Astrocyte (in vitro differentiated cells and primary cell): ENCODE measurements around the gene SFMBT2. TPM values are rescaled to one million over a fixed set of nuclear protein-coding genes. Genes with fewer than 3 reads are reported as not detected.
"Not testable (repeated sequence)": the region's sequence is repeated elsewhere in the genome, so short reads cannot be mapped to it uniquely, and the experiment has no call there.

ENCODE experiments used
- DNase-seq: peaks from one replicate; pipeline ENCODE4 v3.0.0-alpha.2; 2010; ENCODE audit warnings: low read depth
- FAIRE-seq: peaks from 2 replicates; lab custom pipeline; 2011; peaks lifted over from hg19 to GRCh38; lab: Jason Lieb, UNC
- H2AFZ ChIP-seq: 2 replicates; pipeline ENCODE4 v1.6.0; 2012; ENCODE audit warnings: low read depth, low read length, inconsistent platforms
- H3K27ac ChIP-seq: 2 replicates; pipeline ENCODE4 v1.5.1; 2011; ENCODE audit warnings: low read depth, low read length, inconsistent platforms
- H3K27me3 ChIP-seq: 2 replicates; pipeline ENCODE4 v1.6.0; 2011; ENCODE audit warnings: low read length, inconsistent platforms; ENCODE audit not compliant: insufficient read depth
- H3K36me3 ChIP-seq: 2 replicates; pipeline ENCODE4 v1.5.1; 2011; ENCODE audit warnings: low read length, inconsistent platforms; ENCODE audit not compliant: insufficient read depth
- H3K4me1 ChIP-seq: 2 replicates; pipeline ENCODE4 v1.5.1; 2011; ENCODE audit warnings: low read length, inconsistent platforms; ENCODE audit not compliant: insufficient read depth
- H3K4me2 ChIP-seq: 2 replicates; pipeline ENCODE4 v1.6.0; 2012; ENCODE audit warnings: low read length, inconsistent platforms
- H3K4me3 ChIP-seq: 2 replicates; pipeline ENCODE4 v1.5.1; 2011; ENCODE audit warnings: low read depth, mild to moderate bottlenecking, low read length, inconsistent platforms; ENCODE audit not compliant: insufficient read depth
- H3K79me2 ChIP-seq: 2 replicates; pipeline ENCODE4 v1.6.0; 2012; ENCODE audit warnings: mild to moderate bottlenecking, low read length, inconsistent platforms; ENCODE audit not compliant: insufficient read depth
- H3K9ac ChIP-seq: 2 replicates; pipeline ENCODE4 v1.6.0; 2012; ENCODE audit warnings: mild to moderate bottlenecking, low read length, inconsistent platforms
- H3K9me3 ChIP-seq: 2 replicates; pipeline ENCODE4 v1.5.1; 2012; ENCODE audit warnings: low read depth, mild to moderate bottlenecking, low read length, inconsistent platforms; ENCODE audit not compliant: insufficient read depth
- H4K20me1 ChIP-seq: 2 replicates; pipeline ENCODE4 v1.6.0; 2012; ENCODE audit warnings: low read length, inconsistent platforms; ENCODE audit not compliant: insufficient read depth
- H3K27ac Mint-ChIP-seq: one replicate; pipeline ENCODE4 v1.8.0; 2021; ENCODE audit warnings: mild to moderate bottlenecking, mixed read lengths; ENCODE audit not compliant: unreplicated experiment
- H3K27me3 Mint-ChIP-seq: one replicate; pipeline ENCODE4 v1.8.0; 2021; ENCODE audit warnings: low read depth, mixed read lengths; ENCODE audit not compliant: unreplicated experiment
- H3K36me3 Mint-ChIP-seq: one replicate; pipeline ENCODE4 v1.8.0; 2021; ENCODE audit warnings: low read depth, mixed read lengths; ENCODE audit not compliant: unreplicated experiment
- H3K4me1 Mint-ChIP-seq: one replicate; pipeline ENCODE4 v1.8.0; 2021; ENCODE audit warnings: low read depth, mixed read lengths; ENCODE audit not compliant: unreplicated experiment
- H3K4me3 Mint-ChIP-seq: one replicate; pipeline ENCODE4 v1.8.0; 2021; ENCODE audit warnings: mild to moderate bottlenecking, moderate library complexity, mixed read lengths; ENCODE audit not compliant: unreplicated experiment
- H3K9me3 Mint-ChIP-seq: one replicate; pipeline ENCODE4 v1.8.0; 2021; ENCODE audit warnings: mild to moderate bottlenecking, mixed read lengths; ENCODE audit not compliant: unreplicated experiment
- EZH2 ChIP-seq: IDR thresholded peaks from 2 replicates; pipeline ENCODE4 v1.6.1; 2012; ENCODE audit warnings: mild to moderate bottlenecking, low read length, inconsistent platforms; ENCODE audit not compliant: insufficient read depth
- total RNA-seq: library from RNA; stranded (reverse); gene quantifications from 2 replicates; pipeline ENCODE4 v1.2.1, GENCODE V29; 2021
- TF ChIP-seq, protein P1 (sequence below): IDR thresholded peaks from 2 replicates; pipeline ENCODE4 v1.5.1; 2011; ENCODE audit warnings: low read depth, mild to moderate bottlenecking, inconsistent platforms, low read length, moderate library complexity; ENCODE audit not compliant: insufficient read depth

SFMBT2 gene
- total RNA-seq, 1 donor from 2014 or later: 3.9 TPM

DNA sequence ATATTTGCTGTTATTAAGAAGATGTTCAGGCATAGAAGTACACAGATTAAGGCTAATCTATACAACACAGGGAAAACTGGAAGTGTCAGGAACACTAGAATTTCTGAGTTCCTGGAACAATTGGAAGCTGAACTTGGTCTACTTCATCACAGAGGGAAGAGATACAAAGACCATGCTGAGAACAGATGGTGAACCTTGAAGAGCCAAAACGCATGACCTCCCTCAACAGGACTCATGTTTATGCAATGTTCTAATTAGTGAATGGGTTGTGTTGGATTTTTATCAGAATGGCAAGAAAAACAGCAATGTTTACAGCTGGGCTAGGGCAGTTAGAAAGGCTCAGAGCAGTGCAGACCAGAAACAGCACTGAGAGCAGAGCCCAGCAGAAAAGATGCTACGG is 94.9 kb downstream of the SFMBT2 start:
- Mint-ChIP-seq H3K9me3 (no peaks in the 10 kb centered on the region), H3K4me1 (peaks cover 12% of the 10 kb centered on the region), H3K36me3 (no peaks in the 10 kb centered on the region), H3K27ac (no peak overlapping the region), H3K27me3 (no peaks in the 10 kb centered on the region), H3K4me3 (no peak overlapping the region)
- Histone ChIP-seq H3K4me2 (no peak overlapping the region), H3K4me1 (no peaks in the 10 kb centered on the region), H3K4me3 (no peak overlapping the region), H2AFZ (no peak overlapping the region), H3K9me3 (no peaks in the 10 kb centered on the region), H3K79me2 (no peaks in the 10 kb centered on the region), H3K36me3 (no peaks in the 10 kb centered on the region), H3K9ac (no peak overlapping the region), H4K20me1 (no peaks in the 10 kb centered on the region), H3K27me3 (no peaks in the 10 kb centered on the region), H3K27ac (no peak overlapping the region)
- TF ChIP-seq, protein P1, sequence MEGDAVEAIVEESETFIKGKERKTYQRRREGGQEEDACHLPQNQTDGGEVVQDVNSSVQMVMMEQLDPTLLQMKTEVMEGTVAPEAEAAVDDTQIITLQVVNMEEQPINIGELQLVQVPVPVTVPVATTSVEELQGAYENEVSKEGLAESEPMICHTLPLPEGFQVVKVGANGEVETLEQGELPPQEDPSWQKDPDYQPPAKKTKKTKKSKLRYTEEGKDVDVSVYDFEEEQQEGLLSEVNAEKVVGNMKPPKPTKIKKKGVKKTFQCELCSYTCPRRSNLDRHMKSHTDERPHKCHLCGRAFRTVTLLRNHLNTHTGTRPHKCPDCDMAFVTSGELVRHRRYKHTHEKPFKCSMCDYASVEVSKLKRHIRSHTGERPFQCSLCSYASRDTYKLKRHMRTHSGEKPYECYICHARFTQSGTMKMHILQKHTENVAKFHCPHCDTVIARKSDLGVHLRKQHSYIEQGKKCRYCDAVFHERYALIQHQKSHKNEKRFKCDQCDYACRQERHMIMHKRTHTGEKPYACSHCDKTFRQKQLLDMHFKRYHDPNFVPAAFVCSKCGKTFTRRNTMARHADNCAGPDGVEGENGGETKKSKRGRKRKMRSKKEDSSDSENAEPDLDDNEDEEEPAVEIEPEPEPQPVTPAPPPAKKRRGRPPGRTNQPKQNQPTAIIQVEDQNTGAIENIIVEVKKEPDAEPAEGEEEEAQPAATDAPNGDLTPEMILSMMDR: no peak
- no peak for TF ChIP-seq EZH2
- FAIRE-seq (no peak), DNase-seq (no peak)

DNA sequence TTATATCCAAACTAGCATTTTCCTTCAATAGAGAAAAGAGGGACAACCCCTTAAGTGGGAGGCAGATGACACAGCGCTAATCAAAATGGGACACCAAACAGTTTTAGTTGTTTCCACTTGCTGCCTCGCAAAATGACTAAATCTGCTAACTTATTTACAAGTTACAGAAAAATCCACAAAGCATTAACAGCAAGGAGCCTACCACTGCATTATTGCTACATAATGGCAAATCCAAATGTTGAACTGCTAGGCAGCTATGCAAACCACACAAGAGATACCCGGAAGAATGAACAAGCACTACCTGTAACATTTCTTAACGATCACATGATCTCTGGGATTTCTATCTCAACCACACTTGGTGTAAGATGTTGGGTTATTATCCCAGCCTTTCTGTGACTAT is 96.7 kb downstream of the SFMBT2 start:
- H3K9ac ChIP-seq: no peak overlapping the region
- no peaks in the 10 kb centered on the region for H3K79me2 ChIP-seq
- no peaks in the 10 kb centered on the region for H3K4me1 ChIP-seq
- no peak overlapping the region for H3K27ac ChIP-seq
- TF ChIP-seq, protein P1: no peak
- no peak for TF ChIP-seq EZH2
- no peak for FAIRE-seq
- no peaks in the 10 kb centered on the region for H3K27me3 ChIP-seq
- Mint-ChIP-seq H3K4me3 (no peak overlapping the region), H3K9me3 (no peaks in the 10 kb centered on the region), H3K27me3 (no peaks in the 10 kb centered on the region), H3K36me3 (no peaks in the 10 kb centered on the region), H3K4me1 (peaks cover 12% of the 10 kb centered on the region), H3K27ac (no peak overlapping the region)
- no peaks in the 10 kb centered on the region for H3K36me3 ChIP-seq
- H2AFZ ChIP-seq: no peak overlapping the region
- DNase-seq: no peak
- H3K4me2 ChIP-seq: no peak overlapping the region
- H3K9me3 ChIP-seq: no peaks in the 10 kb centered on the region
- H3K4me3 ChIP-seq: no peak overlapping the region
- H4K20me1 ChIP-seq: no peaks in the 10 kb centered on the region

DNA sequence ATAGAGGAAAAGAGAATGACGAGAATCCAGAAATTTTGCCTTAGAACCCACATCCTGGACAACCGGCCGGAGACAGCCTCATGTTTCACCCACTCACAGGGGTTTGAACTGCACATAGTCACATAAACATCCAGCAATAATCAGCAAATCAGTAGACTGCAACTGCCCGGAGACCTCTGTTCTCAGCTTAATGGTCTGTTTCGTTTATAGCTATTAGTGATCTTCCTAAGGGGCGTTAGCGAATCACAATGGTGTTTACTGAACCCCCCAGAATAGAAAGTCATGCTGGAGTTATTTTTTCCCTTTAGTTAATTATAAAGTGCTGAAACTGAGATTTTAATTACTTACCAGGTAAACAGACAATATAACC is 98.4 kb downstream of the SFMBT2 start:
- H3K9me3 Mint-ChIP-seq: no peaks in the 10 kb centered on the region
- no peak overlapping the region for H3K4me2 ChIP-seq
- no peaks in the 10 kb centered on the region for H3K36me3 Mint-ChIP-seq
- no peaks in the 10 kb centered on the region for H3K4me1 ChIP-seq
- no peaks in the 10 kb centered on the region for H3K27me3 ChIP-seq
- H3K4me3 ChIP-seq: no peak overlapping the region
- H3K9ac ChIP-seq: no peak overlapping the region
- H3K9me3 ChIP-seq: no peaks in the 10 kb centered on the region
- no peak overlapping the region for H2AFZ ChIP-seq
- FAIRE-seq (no peak), DNase-seq (no peak)
- no peak overlapping the region for H3K27ac ChIP-seq
- no peaks in the 10 kb centered on the region for H3K79me2 ChIP-seq
- peaks cover 6% of the 10 kb centered on the region for H3K4me1 Mint-ChIP-seq
- H3K4me3 Mint-ChIP-seq: no peak overlapping the region
- H4K20me1 ChIP-seq: no peaks in the 10 kb centered on the region
- H3K27me3 Mint-ChIP-seq: no peaks in the 10 kb centered on the region
- H3K36me3 ChIP-seq: no peaks in the 10 kb centered on the region
- no peak for TF ChIP-seq EZH2
- TF ChIP-seq, protein P1: no peak
- H3K27ac Mint-ChIP-seq: no peak overlapping the region

DNA sequence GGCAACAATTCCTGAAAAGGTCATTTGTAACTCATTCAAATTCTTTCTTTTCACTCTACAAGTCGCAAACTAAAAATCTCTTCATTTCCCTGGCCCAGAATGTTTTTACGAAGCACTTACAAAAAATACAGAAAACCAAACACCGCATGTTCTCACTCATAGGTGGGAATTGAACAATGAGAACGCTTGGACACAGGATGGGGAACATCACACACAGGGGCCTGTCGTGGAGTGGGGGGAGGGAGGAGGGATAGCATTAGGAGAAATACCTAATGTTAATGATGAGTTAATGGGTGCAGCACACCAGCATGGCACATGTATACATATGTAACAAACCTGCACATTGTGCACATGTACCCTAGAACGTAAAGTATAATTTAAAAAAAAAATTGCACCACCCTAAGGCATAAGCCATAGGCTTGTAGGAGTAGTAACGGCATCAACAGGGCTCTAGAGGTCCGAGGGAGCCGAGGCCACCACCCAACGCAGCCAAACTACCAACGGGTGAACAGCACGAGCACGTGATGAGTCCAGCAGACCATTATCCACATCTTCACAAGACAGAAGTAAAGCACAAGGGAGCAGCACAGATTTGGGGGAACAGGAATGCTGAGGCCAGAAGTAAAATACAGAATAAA is 98.9 kb downstream of the SFMBT2 start:
- not testable (repeated sequence) for H4K20me1 ChIP-seq, H3K9me3 Mint-ChIP-seq, H3K9ac ChIP-seq, H3K4me1 ChIP-seq, H3K27me3 Mint-ChIP-seq, H3K36me3 Mint-ChIP-seq, H3K36me3 ChIP-seq, H3K27ac Mint-ChIP-seq, H3K4me2 ChIP-seq, H3K4me3 Mint-ChIP-seq, H2AFZ ChIP-seq, H3K4me3 ChIP-seq, DNase-seq, H3K9me3 ChIP-seq, H3K4me1 Mint-ChIP-seq, FAIRE-seq, H3K27me3 ChIP-seq, H3K79me2 ChIP-seq
- H3K27ac ChIP-seq: peak overlapping the region; percentile 15
